ENCODE results near the gene NME3.

NME3 gene

GRCh38 chr16:1792836-1793577 lies 21.7 kb upstream of the NME3 start:
- DNase-seq: no peak

- DNase-seq: no peak
Observed at GRCh38 chr16:1791943-1792812, 20.8 kb upstream of the NME3 start.

GRCh38 chr16:1791256-1791942 lies 20.1 kb upstream of the NME3 start:
- DNase-seq: no peak

GRCh38 chr16:1790611-1791255 lies 19.4 kb upstream of the NME3 start:
- no peak for DNase-seq

- DNase-seq: no peak
Observed at GRCh38 chr16:1790261-1790610, 18.9 kb upstream of the NME3 start.

- no peak for DNase-seq
Observed at GRCh38 chr16:1789643-1790045, 18.3 kb upstream of the NME3 start.

GRCh38 chr16:1788708-1789100 lies 17.4 kb upstream of the NME3 start:
- DNase-seq: no peak

GRCh38 chr16:1788095-1788707 lies 16.9 kb upstream of the NME3 start:
- no peak for DNase-seq

GRCh38 chr16:1787322-1788094 lies 16.2 kb upstream of the NME3 start:
- DNase-seq: no peak

GRCh38 chr16:1787056-1787321 lies 15.6 kb upstream of the NME3 start:
- DNase-seq: no peak

- no peak for DNase-seq
Observed at GRCh38 chr16:1786242-1787055, 15.1 kb upstream of the NME3 start.

- DNase-seq: no peak
Observed at GRCh38 chr16:1785846-1786170, 14.5 kb upstream of the NME3 start.

- no peak for DNase-seq
Observed at GRCh38 chr16:1784977-1785845, 13.9 kb upstream of the NME3 start.

- peak; percentile 99 to 100 (median 100) for DNase-seq
Observed at GRCh38 chr16:1782408-1783264, 11.3 kb upstream of the NME3 start, which contains the start of the genes NUBP2 and SPSB3. TSS of gene NUBP2 (plus strand) at chr16:1782960. CDS start at chr16:1783021, 61 bp downstream. TSS of gene SPSB3 (minus strand) at chr16:1782571. CDS start at chr16:1781483, 1,088 bp downstream.

GRCh38 chr16:1781758-1782407 lies 10.5 kb upstream of the NME3 start:
- peak in 2 of 3 donors; percentile 32 to 62 for DNase-seq

GRCh38 chr16:1781254-1781653 lies 9.9 kb upstream of the NME3 start:
- DNase-seq: no peak

- no peak for DNase-seq
Observed at GRCh38 chr16:1780677-1781072, 9.3 kb upstream of the NME3 start.
